WTC11 (cell line): Measurements from ENCODE around the gene NRF1. TPM values are rescaled to one million over a fixed set of nuclear protein-coding genes. Genes with fewer than 3 reads are reported as not detected.

ENCODE experiments used
- ATAC-seq: fragments of 200-7000 bp; cut with Tn5 transposase; 2 replicates; pipeline ENCODE4 v1.10.0; 2021; ENCODE audit warnings: mild to moderate bottlenecking, moderate library complexity
- CTCF ChIA-PET: fragments of 300-600 bp; sonication (Branson Sonifier 250); formaldehyde crosslinking; loops from one replicate; lab custom pipeline; 2021; ENCODE audit warnings: antibody characterized with exemption; lab: Charles Lee
- POLR2A ChIA-PET: fragments of 350-600 bp; sonication (Branson Sonifier 250); formaldehyde crosslinking; loops from one replicate; lab custom pipeline; 2021; ENCODE audit warnings: antibody characterized with exemption; lab: Charles Lee
- DNase-seq: peaks from one replicate; pipeline ENCODE4 v3.0.0; 2021; ENCODE audit warnings: low spot score
- H3K27ac Mint-ChIP-seq: 2 replicates; pipeline ENCODE4 v1.8.0; 2021; ENCODE audit warnings: mixed read lengths
- H3K27me3 Mint-ChIP-seq: 2 replicates; pipeline ENCODE4 v1.8.0; 2021; ENCODE audit warnings: low read depth, mild to moderate bottlenecking, moderate library complexity, mixed read lengths
- H3K36me3 Mint-ChIP-seq: 2 replicates; pipeline ENCODE4 v1.8.0; 2021; ENCODE audit warnings: mixed read lengths
- H3K4me1 Mint-ChIP-seq: 2 replicates; pipeline ENCODE4 v1.8.0; 2022; ENCODE audit warnings: mixed read lengths
- H3K4me3 Mint-ChIP-seq: 2 replicates; pipeline ENCODE4 v1.8.0; 2021; ENCODE audit warnings: mild to moderate bottlenecking, moderate library complexity, mixed read lengths
- H3K9me3 Mint-ChIP-seq: 2 replicates; pipeline ENCODE4 v1.8.0; 2021; ENCODE audit warnings: mixed read lengths
- ARID4B ChIP-seq: sonication (generic); formaldehyde crosslinking; IDR thresholded peaks from 2 replicates; pipeline ENCODE4 v1.8.0; 2023; ENCODE audit warnings: missing genetic modification reagents, mild to moderate bottlenecking, borderline replicate concordance
- ATF6 ChIP-seq: sonication (generic); formaldehyde crosslinking; IDR thresholded peaks from 2 replicates; pipeline ENCODE4 v1.8.1; 2023; ENCODE audit warnings: mild to moderate bottlenecking, missing genetic modification reagents
- CDX4 ChIP-seq: fragments of 250-450 bp; sonication (Bioruptor Pico); IDR thresholded peaks from 2 replicates; pipeline ENCODE4 v1.9.0; 2021; ENCODE audit warnings: moderate library complexity, mild to moderate bottlenecking, inconsistent platforms, borderline replicate concordance
- CREM ChIP-seq: sonication (generic); formaldehyde crosslinking; IDR thresholded peaks from 2 replicates; pipeline ENCODE4 v1.8.1; 2022; ENCODE audit warnings: mild to moderate bottlenecking, missing genetic modification reagents, moderate library complexity
- FOXP4 ChIP-seq: sonication (generic); formaldehyde crosslinking; IDR thresholded peaks from 2 replicates; pipeline ENCODE4 v1.8.0; 2022; ENCODE audit warnings: mild to moderate bottlenecking, missing genetic modification reagents
- IRF2 ChIP-seq: sonication (generic); formaldehyde crosslinking; IDR thresholded peaks from 2 replicates; pipeline ENCODE4 v1.8.0; 2022; ENCODE audit warnings: low read depth, missing genetic modification reagents, borderline replicate concordance
- JAZF1 ChIP-seq: fragments of 250-450 bp; sonication (Bioruptor Pico); IDR thresholded peaks from 2 replicates; pipeline ENCODE4 v1.9.0; 2021; ENCODE audit warnings: moderate library complexity, mild to moderate bottlenecking, inconsistent platforms
- JUN ChIP-seq: sonication (generic); formaldehyde crosslinking; IDR thresholded peaks from 2 replicates; pipeline ENCODE4 v1.8.0; 2023; ENCODE audit warnings: mild to moderate bottlenecking, missing genetic modification reagents
- MLX ChIP-seq: sonication (generic); formaldehyde crosslinking; IDR thresholded peaks from 2 replicates; pipeline ENCODE4 v1.8.1; 2023; ENCODE audit warnings: mild to moderate bottlenecking, missing genetic modification reagents, moderate library complexity
- NFE2L1 ChIP-seq: sonication (generic); formaldehyde crosslinking; IDR thresholded peaks from 2 replicates; pipeline ENCODE4 v1.8.1; 2023; ENCODE audit warnings: missing genetic modification reagents
- NR1H2 ChIP-seq: sonication (generic); formaldehyde crosslinking; IDR thresholded peaks from 2 replicates; pipeline ENCODE4 v1.9.0; 2021; ENCODE audit warnings: mild to moderate bottlenecking, moderate library complexity, missing genetic modification reagents
- PREB ChIP-seq: sonication (generic); formaldehyde crosslinking; IDR thresholded peaks from 2 replicates; pipeline ENCODE4 v1.8.1; 2022; ENCODE audit warnings: mild to moderate bottlenecking, missing genetic modification reagents, moderate library complexity, borderline replicate concordance
- PRRX2 ChIP-seq: fragments of 250-450 bp; sonication (Bioruptor Pico); IDR thresholded peaks from 2 replicates; pipeline ENCODE4 v1.8.0; 2021; ENCODE audit warnings: mild to moderate bottlenecking
- USF1 ChIP-seq: sonication (generic); formaldehyde crosslinking; IDR thresholded peaks from 2 replicates; pipeline ENCODE4 v1.8.0; 2022; ENCODE audit warnings: mild to moderate bottlenecking, missing genetic modification reagents
- ZBTB43 ChIP-seq: sonication (generic); formaldehyde crosslinking; IDR thresholded peaks from 2 replicates; pipeline ENCODE4 v1.8.1; 2023; ENCODE audit warnings: mild to moderate bottlenecking, missing genetic modification reagents
- ZNF138 ChIP-seq: sonication (generic); formaldehyde crosslinking; conservative IDR thresholded peaks from 2 replicates; pipeline ENCODE4 v1.8.1; 2022; ENCODE audit warnings: mild to moderate bottlenecking, moderate library complexity, missing genetic modification reagents
- ZNF396 ChIP-seq: fragments of 250-450 bp; sonication (Bioruptor Pico); IDR thresholded peaks from 2 replicates; pipeline ENCODE4 v1.8.0; 2021; ENCODE audit warnings: mild to moderate bottlenecking, moderate library complexity, borderline replicate concordance
- total RNA-seq: library from RNA; stranded (reverse); gene quantifications from 3 replicates; pipeline ENCODE4 v1.2.3, GENCODE V29; 2021

The NRF1 gene
- total RNA-seq, 1 experiment from 2014 or later = 16.4 TPM

- Mint-ChIP-seq H3K27ac (peak overlapping the region; percentile 81), H3K4me1 (peaks cover 11% of the 10 kb centered on the region), H3K27me3 (no peaks in the 10 kb centered on the region), H3K36me3 (peaks cover 34% of the 10 kb centered on the region), H3K4me3 (no peak overlapping the region), H3K9me3 (peaks cover 27% of the 10 kb centered on the region)
- no peak for TF ChIP-seq ARID4B (CRISPR knock-in tag)
- no peak for TF ChIP-seq PREB (CRISPR knock-in tag)
- no peak for TF ChIP-seq ZNF396 (CRISPR knock-in tag)
- TF ChIP-seq CREM (CRISPR knock-in tag) = no peak
- no peak for TF ChIP-seq CDX4 (CRISPR knock-in tag)
- TF ChIP-seq ZNF138 (CRISPR knock-in tag) = no peak
- no peak for TF ChIP-seq USF1 (CRISPR knock-in tag)
- no peak for TF ChIP-seq MLX
- no peak for TF ChIP-seq NR1H2 (CRISPR knock-in tag)
- no peak for TF ChIP-seq NFE2L1 (CRISPR knock-in tag)
- no peak for TF ChIP-seq JAZF1 (CRISPR knock-in tag)
- TF ChIP-seq FOXP4 = no peak
- TF ChIP-seq IRF2 = no peak
- TF ChIP-seq JUN = no peak
- peak; percentile 99 for ATAC-seq
- DNase-seq = peak; percentile 70
- POLR2A ChIA-PET = no interaction called here
- CTCF ChIA-PET = interaction anchor here (1.4 to 2.5 kb wide), 2 partner anchors 160 to 165 kb away, joined by 3 to 21 read pairs; no protein-coding TSS in a partner anchor
These were observed 53.5 kb downstream of the NRF1 start for GRCh38 chr7:129665013-129665401.

- POLR2A ChIA-PET = no interaction called here
- CTCF ChIA-PET = no interaction called here
- no peak for TF ChIP-seq PRRX2 (CRISPR knock-in tag)
- no peak for TF ChIP-seq ATF6 (CRISPR knock-in tag)
- TF ChIP-seq CDX4 (CRISPR knock-in tag) = no peak
- TF ChIP-seq ZBTB43 (CRISPR knock-in tag) = no peak
- TF ChIP-seq JUN = no peak
These were observed 55.6 kb downstream of the NRF1 start for GRCh38 chr7:129667116-129667515.

More at GRCh38 chr7:129667116-129667515, 55.6 kb downstream of the NRF1 start:
- Mint-ChIP-seq H3K9me3 (peaks cover 7% of the 10 kb centered on the region), H3K27me3 (no peaks in the 10 kb centered on the region), H3K27ac (no peak overlapping the region), H3K36me3 (peaks cover 13% of the 10 kb centered on the region), H3K4me3 (no peak overlapping the region), H3K4me1 (peaks cover 11% of the 10 kb centered on the region)
- DNase-seq = no peak
- ATAC-seq = no peak
